AG04450 (cell line): ENCODE data around the gene RSRC1. TPM values are rescaled to one million over a fixed set of nuclear protein-coding genes. Genes with fewer than 3 reads are reported as not detected.

Experiments
- CTCF ChIA-PET: fragments of 300-600, 350-600 bp; formaldehyde crosslinking; extraction: SDS; loops from one replicate; lab custom pipeline; 2022; ENCODE audit warnings: antibody characterized with exemption, inconsistent platforms; lab: Charles Lee
- POLR2A ChIA-PET: fragments of 350-600 bp; formaldehyde crosslinking; extraction: SDS; loops from one replicate; lab custom pipeline; 2021; ENCODE audit warnings: antibody characterized with exemption, inconsistent platforms; lab: Yijun Ruan, JAX
- DNase-seq: peaks from one replicate; pipeline ENCODE4 v3.0.0-alpha.2; 2011; ENCODE audit warnings: low read depth, low spot score
- H3K27ac ChIP-seq: one replicate; pipeline ENCODE4 v1.5.1; 2012; ENCODE audit warnings: low read depth, low read length, control low read depth
- H3K27me3 ChIP-seq: one replicate; pipeline ENCODE4 v1.6.0; 2012; ENCODE audit warnings: low read length; ENCODE audit not compliant: control insufficient read depth, insufficient read depth
- H3K4me3 ChIP-seq: 2 replicates; pipeline ENCODE4 v1.5.1; 2011; ENCODE audit warnings: mild to moderate bottlenecking, low read depth, low read length, control low read depth
- H3K9me3 ChIP-seq: 2 replicates; pipeline ENCODE4 v1.5.1; 2012; ENCODE audit warnings: low read length; ENCODE audit not compliant: control insufficient read depth, insufficient read depth
- CTCF ChIP-seq: IDR thresholded peaks from 2 replicates; pipeline ENCODE4 v1.5.1; 2011; ENCODE audit warnings: low read depth, low read length, control low read depth, inconsistent platforms
- polyA plus RNA-seq: library from polyadenylated mRNA; depleted of rRNA; stranded (reverse); fragments of >200 nt; gene quantifications from 2 replicates; pipeline ENCODE4 v1.2.3, GENCODE V29; 2011

RSRC1 gene
- polyA plus RNA-seq, 1 experiment, result 6.7 TPM

GRCh38 chr3:158140396-158140795, 30.5 kb downstream of the RSRC1 start:
- no peaks in the 10 kb centered on the region for H3K27me3 ChIP-seq
- H3K9me3 ChIP-seq, result no peaks in the 10 kb centered on the region
- H3K27ac ChIP-seq, result no peak overlapping the region
- no peak overlapping the region for H3K4me3 ChIP-seq
- ChIA-PET POLR2A (no interaction called here), CTCF (no interaction called here)
- TF ChIP-seq CTCF, result no peak
- DNase-seq, result no peak

GRCh38 chr3:158148218-158148617, 38.3 kb downstream of the RSRC1 start:
- H3K9me3 ChIP-seq, result no peaks in the 10 kb centered on the region
- no peak for DNase-seq
- H3K4me3 ChIP-seq, result no peak overlapping the region
- H3K27ac ChIP-seq, result no peak overlapping the region
- no peak for TF ChIP-seq CTCF
- ChIA-PET CTCF (interaction anchor here (1.6 kb wide), 1 partner anchor 541 kb away, joined by 4 read pairs; no protein-coding TSS in a partner anchor), POLR2A (no interaction called here)
- H3K27me3 ChIP-seq, result no peaks in the 10 kb centered on the region

- ChIA-PET POLR2A (no interaction called here), CTCF (interaction anchor here (0.9 kb wide), 1 partner anchor 282 kb away, joined by 4 read pairs; no protein-coding TSS in a partner anchor)
These were observed 42.3 kb downstream of the RSRC1 start for GRCh38 chr3:158152186-158152585.

GRCh38 chr3:158158969-158159368, 49.1 kb downstream of the RSRC1 start:
- ChIA-PET CTCF (no interaction called here), POLR2A (no interaction called here)
- TF ChIP-seq CTCF, result no peak
- no peak overlapping the region for H3K4me3 ChIP-seq
- DNase-seq, result no peak
- no peak overlapping the region for H3K27ac ChIP-seq
- H3K27me3 ChIP-seq, result no peaks in the 10 kb centered on the region
- peaks cover 4% of the 10 kb centered on the region for H3K9me3 ChIP-seq

More at GRCh38 chr3:158152186-158152585, 42.3 kb downstream of the RSRC1 start:
- no peaks in the 10 kb centered on the region for H3K27me3 ChIP-seq
- no peak for DNase-seq
- H3K9me3 ChIP-seq, result peaks cover 4% of the 10 kb centered on the region
- no peak overlapping the region for H3K4me3 ChIP-seq
- no peak overlapping the region for H3K27ac ChIP-seq
- no peak for TF ChIP-seq CTCF

GRCh38 chr3:158159714-158160113, 49.8 kb downstream of the RSRC1 start:
- TF ChIP-seq CTCF, result no peak
- Histone ChIP-seq H3K27ac (no peak overlapping the region), H3K9me3 (peaks cover 4% of the 10 kb centered on the region), H3K27me3 (no peaks in the 10 kb centered on the region), H3K4me3 (no peak overlapping the region)
- DNase-seq, result no peak
- POLR2A ChIA-PET, result no interaction called here
- CTCF ChIA-PET, result no interaction called here
